ENCODE results near the gene GREM1.

GREM1 gene

GRCh38 chr15:32717426-32718226 lies at the start of gene GREM1:
Gene GREM1 (plus strand): TSS chr15:32718004. CDS start chr15:32730691, 12,687 bp downstream.
- DNase-seq, result no peak

- no peak for DNase-seq
These were observed 48.9 kb upstream of the GREM1 start for GRCh38 chr15:32668942-32669341.

DNA sequence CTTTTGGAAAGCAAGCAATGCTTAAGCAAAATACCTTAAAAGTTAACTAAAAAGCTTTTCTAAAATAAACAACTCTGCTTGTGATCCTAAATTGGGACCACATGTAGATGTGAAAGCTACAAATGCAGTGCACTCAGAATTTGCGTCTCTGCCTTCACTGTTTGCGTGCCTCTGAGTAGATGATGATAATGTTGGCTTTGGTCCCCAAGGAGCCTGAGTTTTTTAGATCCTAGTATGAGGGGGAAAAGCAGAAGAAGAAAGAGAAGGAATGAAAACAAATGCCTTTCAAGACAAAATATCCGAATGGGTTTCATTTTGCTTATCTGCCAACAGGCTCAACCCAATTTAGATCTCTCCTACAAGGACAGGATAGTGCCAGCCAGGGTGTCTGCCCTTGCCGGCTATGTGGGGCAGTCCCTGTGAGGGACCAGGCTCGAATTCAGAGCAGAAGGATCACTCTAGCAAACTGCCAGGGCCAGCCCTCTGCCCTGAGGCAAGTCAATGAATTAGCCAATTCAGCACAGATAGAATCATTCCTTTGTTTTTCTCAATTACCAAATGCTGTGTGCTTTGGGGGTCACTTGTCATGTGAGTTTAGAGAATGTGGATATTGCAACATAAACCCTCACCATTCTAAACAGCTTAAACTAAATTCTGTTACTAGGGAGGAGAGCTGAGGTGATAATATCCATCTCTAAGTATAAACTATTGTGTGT lies 47.8 kb upstream of the GREM1 start:
- DNase-seq, result no peak

DNA sequence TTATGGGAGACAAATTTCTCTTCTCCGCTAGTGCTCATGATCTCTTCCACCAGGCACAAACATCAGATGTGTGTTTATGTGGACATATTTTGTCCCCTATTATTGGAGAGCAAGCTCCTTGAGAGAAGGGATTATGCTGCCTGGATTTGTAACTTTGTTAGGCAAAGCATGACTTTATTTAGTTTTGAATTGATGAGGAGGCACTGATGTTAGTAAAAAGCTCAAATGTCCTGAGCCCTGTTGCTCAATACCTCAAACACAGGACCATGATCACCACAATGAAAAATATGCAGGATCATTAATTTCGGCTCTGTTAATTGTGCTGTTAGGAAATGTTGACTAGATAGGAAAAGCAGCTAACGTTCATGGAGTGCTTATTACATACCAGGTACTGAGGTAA lies 47.2 kb upstream of the GREM1 start:
- DNase-seq, result no peak

- DNase-seq, result no peak
These were observed 46.2 kb upstream of the GREM1 start for GRCh38 chr15:32671339-32672325.

DNA sequence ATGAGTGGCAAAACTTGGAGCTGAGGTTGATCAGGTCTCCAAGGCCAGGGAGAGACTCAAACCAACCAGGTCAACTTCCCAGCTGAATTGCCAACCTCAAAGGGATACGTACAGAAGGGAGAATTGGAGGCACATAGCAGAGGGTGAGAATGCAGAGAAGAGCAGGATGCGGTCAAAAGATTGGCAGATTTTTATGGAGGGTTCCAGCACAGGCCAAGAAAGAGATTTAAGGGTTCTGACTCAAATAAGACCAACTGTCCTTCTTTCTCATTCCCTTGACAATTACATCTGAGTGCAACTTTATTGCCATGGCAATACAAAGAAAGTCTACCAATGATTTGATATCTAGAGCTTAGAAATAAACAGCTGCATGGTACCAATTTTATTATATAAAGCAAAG lies 43.1 kb upstream of the GREM1 start:
- no peak for DNase-seq

GRCh38 chr15:32675466-32675865 lies 42.3 kb upstream of the GREM1 start:
- no peak for DNase-seq

DNA sequence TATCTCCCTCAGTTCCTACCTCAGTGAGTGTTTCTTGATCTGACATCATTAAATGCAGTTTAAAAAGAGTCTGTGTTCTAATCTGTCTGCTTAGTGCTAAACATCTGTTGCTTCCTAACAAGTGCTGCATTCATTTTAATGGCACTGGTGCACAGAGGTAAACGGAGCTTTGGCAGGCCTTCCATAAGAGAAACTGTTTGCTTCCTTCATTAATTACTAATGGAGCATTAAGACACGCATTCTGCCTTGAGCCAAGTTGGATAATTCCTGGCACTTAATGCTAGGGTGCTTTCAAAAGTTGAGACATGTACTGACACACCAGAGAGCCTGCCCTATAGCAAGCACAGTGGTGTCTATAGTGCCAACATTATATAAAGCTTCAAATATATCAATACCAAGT lies 41.6 kb upstream of the GREM1 start:
- DNase-seq, result no peak

DNA sequence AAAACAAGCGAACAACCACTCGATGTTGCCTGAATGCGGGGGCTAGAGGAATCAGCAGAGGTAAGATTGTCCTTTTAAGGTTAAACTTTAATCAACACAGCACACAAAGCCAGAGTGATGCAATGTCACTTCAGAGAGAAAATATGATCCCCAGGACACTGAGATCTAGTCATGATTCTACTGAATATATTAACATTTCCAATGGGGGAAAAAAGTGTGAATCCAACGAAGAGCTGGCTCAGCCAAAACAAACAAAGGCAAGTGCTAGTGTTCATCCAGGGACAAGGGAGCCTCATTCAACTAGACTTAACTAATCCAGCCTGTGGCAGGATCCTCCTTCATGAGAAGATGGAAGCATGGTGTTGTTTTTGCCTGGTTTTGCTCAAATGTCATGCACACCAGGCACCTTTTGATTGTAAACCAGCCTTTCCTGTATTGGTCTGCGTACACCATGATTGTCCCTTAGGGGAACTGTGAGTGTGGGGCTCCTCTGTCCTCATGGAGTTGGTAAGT lies 40.5 kb upstream of the GREM1 start:
- peak; percentile 15 for DNase-seq

- DNase-seq, result no peak
These were observed 38.5 kb upstream of the GREM1 start for GRCh38 chr15:32679298-32679690.

- DNase-seq, result no peak
These were observed 35.2 kb upstream of the GREM1 start for GRCh38 chr15:32682569-32682968.

- DNase-seq, result no peak
These were observed 34.7 kb upstream of the GREM1 start for GRCh38 chr15:32682977-32683630.

GRCh38 chr15:32683906-32684584 lies 33.8 kb upstream of the GREM1 start:
- DNase-seq, result no peak

DNA sequence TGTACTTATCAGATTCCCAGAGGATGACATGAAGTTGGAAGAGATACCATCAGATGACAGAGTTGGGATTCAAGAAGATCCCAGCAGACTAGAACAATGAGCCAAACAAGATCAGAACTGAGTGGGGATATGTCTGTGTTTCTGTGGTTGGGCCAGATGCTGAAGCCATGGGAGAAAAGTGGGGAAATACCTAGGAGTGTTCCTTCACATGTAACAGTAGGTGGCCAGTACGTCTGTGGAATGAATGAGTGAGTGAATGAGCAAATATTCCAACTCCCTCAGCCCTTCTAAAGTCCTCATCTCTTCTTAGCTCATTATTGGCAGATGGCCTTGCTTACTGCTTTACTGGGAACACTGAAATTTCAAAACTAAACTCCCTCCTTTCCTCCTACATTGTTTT lies 32.2 kb upstream of the GREM1 start:
- no peak for DNase-seq

GRCh38 chr15:32687556-32687955 lies 30.2 kb upstream of the GREM1 start:
- no peak for DNase-seq

GRCh38 chr15:32688151-32688639 lies 29.6 kb upstream of the GREM1 start:
- peak; percentile 8 for DNase-seq

GRCh38 chr15:32690941-32691688 lies 26.7 kb upstream of the GREM1 start:
- DNase-seq, result no peak

- no peak for DNase-seq
These were observed 26.1 kb upstream of the GREM1 start for GRCh38 chr15:32691689-32692038.

- no peak for DNase-seq
These were observed 25.5 kb upstream of the GREM1 start for GRCh38 chr15:32692286-32692685.

DNA sequence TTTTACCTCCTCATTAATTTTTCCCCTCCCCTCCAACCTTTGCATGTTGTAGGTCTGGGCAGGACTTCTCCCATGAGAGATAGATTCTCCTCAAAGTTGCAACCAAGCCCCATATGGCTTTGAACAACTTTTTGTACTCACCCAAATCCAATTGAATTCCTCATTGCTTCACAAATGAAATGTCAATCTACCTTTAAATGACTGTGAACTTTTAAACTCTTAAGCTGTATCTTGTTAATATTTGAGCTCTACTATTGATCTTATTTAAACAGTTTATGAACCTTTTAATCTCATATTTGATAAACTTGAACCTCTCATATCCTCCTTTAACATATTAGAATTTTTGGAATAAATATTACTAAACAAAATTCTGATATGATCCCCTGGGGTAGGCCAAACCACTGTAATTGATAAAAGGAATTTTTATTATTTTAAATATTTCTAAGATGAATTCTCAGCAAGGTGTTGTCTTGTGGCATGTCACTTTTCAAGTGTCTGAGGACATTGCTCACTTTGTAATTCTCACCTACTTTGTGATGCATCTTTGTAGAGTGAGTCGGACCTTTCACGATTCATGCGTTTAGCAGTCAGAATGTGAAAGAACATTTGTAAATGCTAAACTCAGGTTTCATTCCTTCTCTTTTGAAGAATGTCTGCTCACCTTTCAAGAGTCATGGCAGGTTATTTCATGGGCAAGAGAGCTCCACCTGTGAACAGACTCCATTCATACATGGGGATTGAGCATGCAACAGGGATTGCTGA lies 23.4 kb upstream of the GREM1 start:
- no peak for DNase-seq
